GM23338 (cell line): ENCODE measurements around the gene EARS2. TPM values are rescaled to one million over a fixed set of nuclear protein-coding genes. Genes with fewer than 3 reads are reported as not detected.

Source experiments
- ATAC-seq: fragments of 200-7000 bp; cut with Tn5 transposase; 3 replicates; pipeline ENCODE4 v1.9.1; 2020
- DNase-seq: peaks from one replicate; pipeline ENCODE4 v3.0.0-alpha.2; 2015; ENCODE audit warnings: low spot score
- H2AFZ ChIP-seq: fragments of 200-600 bp; sonication (generic); 2 replicates; pipeline ENCODE4 v1.8.0; 2016; ENCODE audit warnings: antibody characterized with exemption, mild to moderate bottlenecking, moderate library complexity
- H3F3A ChIP-seq: fragments of 200-600 bp; sonication (generic); replicated peaks from 2 replicates; pipeline ENCODE4 v1.8.0; 2017; ENCODE audit warnings: antibody characterized with exemption, mixed run types, low read depth
- H3K27ac ChIP-seq: fragments of 200-600 bp; sonication (generic); 2 replicates; pipeline ENCODE4 v1.6.1; 2016; ENCODE audit warnings: low read depth
- H3K27me3 ChIP-seq: fragments of 200-600 bp; sonication (generic); 2 replicates; pipeline ENCODE4 v1.8.0; 2016; ENCODE audit warnings: mild to moderate bottlenecking, mixed run types, moderate library complexity; ENCODE audit not compliant: insufficient read depth
- H3K36me3 ChIP-seq: fragments of 200-600 bp; sonication (generic); 2 replicates; pipeline ENCODE4 v1.8.0; 2016; ENCODE audit warnings: mild to moderate bottlenecking; ENCODE audit not compliant: insufficient read depth
- H3K4me1 ChIP-seq: fragments of 200-600 bp; sonication (generic); 2 replicates; pipeline ENCODE4 v1.8.0; 2016; ENCODE audit warnings: mild to moderate bottlenecking, moderate library complexity; ENCODE audit not compliant: insufficient read depth
- H3K4me2 ChIP-seq: fragments of 200-600 bp; sonication (generic); 2 replicates; pipeline ENCODE4 v1.7.1; 2017; ENCODE audit warnings: mixed run types
- H3K4me3 ChIP-seq: fragments of 200-600 bp; sonication (generic); 2 replicates; pipeline ENCODE4 v1.6.1; 2016; ENCODE audit warnings: mixed run types
- H3K79me2 ChIP-seq: fragments of 200-600 bp; sonication (generic); replicated peaks from 2 replicates; pipeline ENCODE4 v1.8.0; 2017; ENCODE audit warnings: mild to moderate bottlenecking; ENCODE audit not compliant: insufficient read depth
- H3K9me2 ChIP-seq: fragments of 200-600 bp; sonication (generic); 2 replicates; pipeline ENCODE4 v1.8.0; 2017; ENCODE audit not compliant: insufficient read depth
- H4K20me1 ChIP-seq: fragments of 200-600 bp; sonication (generic); replicated peaks from 2 replicates; pipeline ENCODE4 v1.8.0; 2017; ENCODE audit warnings: mild to moderate bottlenecking; ENCODE audit not compliant: insufficient read depth
- H3K27ac Mint-ChIP-seq: 2 replicates; pipeline ENCODE4 v1.8.0; 2020; ENCODE audit warnings: inconsistent platforms, mild to moderate bottlenecking, moderate library complexity, mixed read lengths
- H3K27me3 Mint-ChIP-seq: 3 replicates; pipeline ENCODE4 v1.8.0; 2022; ENCODE audit warnings: low read depth, mild to moderate bottlenecking, moderate library complexity, mixed read lengths, inconsistent platforms; ENCODE audit not compliant: insufficient read depth, poor library complexity
- H3K36me3 Mint-ChIP-seq: 3 replicates; pipeline ENCODE4 v1.8.0; 2021; ENCODE audit warnings: low read depth, mild to moderate bottlenecking, inconsistent platforms, moderate library complexity, mixed read lengths
- H3K4me1 Mint-ChIP-seq: 3 replicates; pipeline ENCODE4 v1.8.0; 2020; ENCODE audit warnings: mild to moderate bottlenecking, inconsistent platforms, mixed read lengths
- H3K4me3 Mint-ChIP-seq: 3 replicates; pipeline ENCODE4 v1.8.0; 2021; ENCODE audit warnings: moderate library complexity, mild to moderate bottlenecking, inconsistent platforms, mixed read lengths
- H3K9me3 Mint-ChIP-seq: 3 replicates; pipeline ENCODE4 v1.8.0; 2020; ENCODE audit warnings: moderate library complexity, mild to moderate bottlenecking, inconsistent platforms, mixed read lengths
- CREB1 ChIP-seq: fragments of 250-450 bp; sonication (Bioruptor Pico); IDR thresholded peaks from 2 replicates; pipeline ENCODE4 v1.5.0; 2020; ENCODE audit warnings: low read depth, mild to moderate bottlenecking, moderate library complexity
- STAT1 ChIP-seq: IDR thresholded peaks from one replicate; pipeline ENCODE4 v1.6.1; 2016; ENCODE audit warnings: antibody characterized with exemption; ENCODE audit not compliant: unreplicated experiment
- polyA plus RNA-seq: library from polyadenylated mRNA; unstranded; fragments of >200 nt; fragmentation: Nextera tagmentation; extraction: Ambion mirVana; gene quantifications from 2 replicates; pipeline ENCODE4 v1.2.1, GENCODE V29; 2016
- total RNA-seq: library from RNA; depleted of rRNA; stranded (reverse); fragments of >200 nt; shearing (Covaris generic); gene quantifications from 2 replicates; pipeline ENCODE4 v1.2.3, GENCODE V29; 2014
- TF ChIP-seq, protein P1 (sequence below): fragments of 250-450 bp; sonication (Bioruptor Pico); IDR thresholded peaks from 2 replicates; pipeline ENCODE4 v1.5.0; 2020; ENCODE audit warnings: mild to moderate bottlenecking, moderate library complexity
- TF ChIP-seq, protein P2 (sequence below): IDR thresholded peaks from one replicate; pipeline ENCODE4 v1.6.1; 2018; ENCODE audit warnings: antibody characterized with exemption; ENCODE audit not compliant: unreplicated experiment
- TF ChIP-seq, protein P3 (sequence below): IDR thresholded peaks from 2 replicates; pipeline ENCODE4 v1.6.1; 2016; ENCODE audit warnings: antibody characterized with exemption

The EARS2 gene
- total and polyA plus RNA-seq, 2 experiments from 2014 or later, result 22.6 to 89.1 TPM

DNA sequence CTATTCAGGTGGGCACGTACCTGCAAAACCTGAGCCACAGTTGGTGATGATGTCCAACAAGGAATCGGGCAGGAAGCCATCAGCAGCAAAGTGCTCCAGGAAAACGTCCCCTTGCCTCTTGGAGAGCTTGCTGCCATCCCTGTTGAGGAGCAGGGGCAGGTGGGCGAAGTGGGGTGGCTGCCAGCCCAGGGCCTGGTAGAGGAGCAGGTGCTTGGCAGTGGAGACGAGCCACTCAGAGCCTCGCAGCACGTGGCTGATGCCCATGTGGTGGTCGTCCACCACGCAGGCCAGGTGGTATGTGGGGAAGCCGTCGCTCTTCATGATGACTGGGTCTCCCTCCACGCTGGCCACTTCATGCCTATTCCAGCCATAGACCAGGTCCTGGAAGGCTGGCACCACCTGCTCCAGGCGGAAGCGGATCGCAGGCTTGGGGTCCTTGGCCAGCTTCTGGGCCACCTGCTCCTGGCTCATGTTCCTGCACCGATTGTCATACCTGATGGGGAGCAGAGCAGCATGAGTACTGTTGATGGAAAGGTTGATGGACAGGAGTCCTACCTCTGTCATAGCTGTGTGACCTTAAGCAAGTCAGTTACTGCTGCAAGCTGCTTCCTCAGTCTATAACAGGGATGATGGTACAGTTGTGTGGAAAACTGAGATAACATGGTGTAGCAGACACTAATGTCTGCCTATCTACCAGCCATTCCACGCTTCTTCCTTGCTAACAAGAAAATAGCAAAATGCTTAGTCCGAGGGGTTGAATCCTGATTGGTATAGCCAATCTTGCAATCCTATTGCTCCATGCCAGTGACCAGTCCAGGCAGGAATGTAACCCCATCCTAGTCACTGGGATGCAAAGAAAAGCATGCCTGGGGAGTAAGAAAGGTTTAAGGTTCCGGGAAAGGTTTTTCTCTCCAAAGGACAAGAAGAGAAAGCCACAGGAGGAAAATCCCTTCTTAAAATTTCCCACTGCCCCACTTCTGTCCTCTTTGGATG, 22.0 kb downstream of the EARS2 start:
- H3K79me2 ChIP-seq, result no peaks in the 10 kb centered on the region
- no peak overlapping the region for H3K4me3 ChIP-seq
- Mint-ChIP-seq H3K36me3 (peaks cover 61% of the 10 kb centered on the region), H3K27ac (no peak overlapping the region), H3K4me3 (no peak overlapping the region), H3K4me1 (no peaks in the 10 kb centered on the region), H3K27me3 (peaks cover 8% of the 10 kb centered on the region), H3K9me3 (no peaks in the 10 kb centered on the region)
- no peak overlapping the region for H3K4me2 ChIP-seq
- ATAC-seq (no peak), DNase-seq (no peak)
- H3K36me3 ChIP-seq, result peaks cover 43% of the 10 kb centered on the region
- no peaks in the 10 kb centered on the region for H3K4me1 ChIP-seq
- no peaks in the 10 kb centered on the region for H3F3A ChIP-seq
- peaks cover 2% of the 10 kb centered on the region for H4K20me1 ChIP-seq
- H3K27ac ChIP-seq, result no peak overlapping the region
- no peaks in the 10 kb centered on the region for H3K9me2 ChIP-seq
- H2AFZ ChIP-seq, result no peak overlapping the region
- no peaks in the 10 kb centered on the region for H3K27me3 ChIP-seq
- TF ChIP-seq, protein P1, sequence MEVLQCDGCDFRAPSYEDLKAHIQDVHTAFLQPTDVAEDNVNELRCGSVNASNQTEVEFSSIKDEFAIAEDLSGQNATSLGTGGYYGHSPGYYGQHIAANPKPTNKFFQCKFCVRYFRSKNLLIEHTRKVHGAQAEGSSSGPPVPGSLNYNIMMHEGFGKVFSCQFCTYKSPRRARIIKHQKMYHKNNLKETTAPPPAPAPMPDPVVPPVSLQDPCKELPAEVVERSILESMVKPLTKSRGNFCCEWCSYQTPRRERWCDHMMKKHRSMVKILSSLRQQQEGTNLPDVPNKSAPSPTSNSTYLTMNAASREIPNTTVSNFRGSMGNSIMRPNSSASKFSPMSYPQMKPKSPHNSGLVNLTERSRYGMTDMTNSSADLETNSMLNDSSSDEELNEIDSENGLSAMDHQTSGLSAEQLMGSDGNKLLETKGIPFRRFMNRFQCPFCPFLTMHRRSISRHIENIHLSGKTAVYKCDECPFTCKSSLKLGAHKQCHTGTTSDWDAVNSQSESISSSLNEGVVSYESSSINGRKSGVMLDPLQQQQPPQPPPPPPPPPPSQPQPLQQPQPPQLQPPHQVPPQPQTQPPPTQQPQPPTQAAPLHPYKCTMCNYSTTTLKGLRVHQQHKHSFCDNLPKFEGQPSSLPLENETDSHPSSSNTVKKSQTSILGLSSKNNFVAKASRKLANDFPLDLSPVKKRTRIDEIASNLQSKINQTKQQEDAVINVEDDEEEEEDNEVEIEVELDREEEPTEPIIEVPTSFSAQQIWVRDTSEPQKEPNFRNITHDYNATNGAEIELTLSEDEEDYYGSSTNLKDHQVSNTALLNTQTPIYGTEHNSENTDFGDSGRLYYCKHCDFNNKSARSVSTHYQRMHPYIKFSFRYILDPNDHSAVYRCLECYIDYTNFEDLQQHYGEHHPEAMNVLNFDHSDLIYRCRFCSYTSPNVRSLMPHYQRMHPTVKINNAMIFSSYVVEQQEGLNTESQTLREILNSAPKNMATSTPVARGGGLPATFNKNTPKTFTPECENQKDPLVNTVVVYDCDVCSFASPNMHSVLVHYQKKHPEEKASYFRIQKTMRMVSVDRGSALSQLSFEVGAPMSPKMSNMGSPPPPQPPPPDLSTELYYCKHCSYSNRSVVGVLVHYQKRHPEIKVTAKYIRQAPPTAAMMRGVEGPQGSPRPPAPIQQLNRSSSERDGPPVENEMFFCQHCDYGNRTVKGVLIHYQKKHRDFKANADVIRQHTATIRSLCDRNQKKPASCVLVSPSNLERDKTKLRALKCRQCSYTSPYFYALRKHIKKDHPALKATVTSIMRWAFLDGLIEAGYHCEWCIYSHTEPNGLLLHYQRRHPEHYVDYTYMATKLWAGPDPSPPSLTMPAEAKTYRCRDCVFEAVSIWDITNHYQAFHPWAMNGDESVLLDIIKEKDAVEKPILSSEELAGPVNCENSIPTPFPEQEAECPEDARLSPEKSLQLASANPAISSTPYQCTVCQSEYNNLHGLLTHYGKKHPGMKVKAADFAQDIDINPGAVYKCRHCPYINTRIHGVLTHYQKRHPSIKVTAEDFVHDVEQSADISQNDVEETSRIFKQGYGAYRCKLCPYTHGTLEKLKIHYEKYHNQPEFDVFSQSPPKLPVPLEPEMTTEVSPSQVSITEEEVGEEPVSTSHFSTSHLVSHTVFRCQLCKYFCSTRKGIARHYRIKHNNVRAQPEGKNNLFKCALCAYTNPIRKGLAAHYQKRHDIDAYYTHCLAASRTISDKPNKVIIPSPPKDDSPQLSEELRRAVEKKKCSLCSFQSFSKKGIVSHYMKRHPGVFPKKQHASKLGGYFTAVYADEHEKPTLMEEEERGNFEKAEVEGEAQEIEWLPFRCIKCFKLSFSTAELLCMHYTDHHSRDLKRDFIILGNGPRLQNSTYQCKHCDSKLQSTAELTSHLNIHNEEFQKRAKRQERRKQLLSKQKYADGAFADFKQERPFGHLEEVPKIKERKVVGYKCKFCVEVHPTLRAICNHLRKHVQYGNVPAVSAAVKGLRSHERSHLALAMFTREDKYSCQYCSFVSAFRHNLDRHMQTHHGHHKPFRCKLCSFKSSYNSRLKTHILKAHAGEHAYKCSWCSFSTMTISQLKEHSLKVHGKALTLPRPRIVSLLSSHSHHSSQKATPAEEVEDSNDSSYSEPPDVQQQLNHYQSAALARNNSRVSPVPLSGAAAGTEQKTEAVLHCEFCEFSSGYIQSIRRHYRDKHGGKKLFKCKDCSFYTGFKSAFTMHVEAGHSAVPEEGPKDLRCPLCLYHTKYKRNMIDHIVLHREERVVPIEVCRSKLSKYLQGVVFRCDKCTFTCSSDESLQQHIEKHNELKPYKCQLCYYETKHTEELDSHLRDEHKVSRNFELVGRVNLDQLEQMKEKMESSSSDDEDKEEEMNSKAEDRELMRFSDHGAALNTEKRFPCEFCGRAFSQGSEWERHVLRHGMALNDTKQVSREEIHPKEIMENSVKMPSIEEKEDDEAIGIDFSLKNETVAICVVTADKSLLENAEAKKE (CRISPR knock-in tag), result no peak
- TF ChIP-seq, protein P2, sequence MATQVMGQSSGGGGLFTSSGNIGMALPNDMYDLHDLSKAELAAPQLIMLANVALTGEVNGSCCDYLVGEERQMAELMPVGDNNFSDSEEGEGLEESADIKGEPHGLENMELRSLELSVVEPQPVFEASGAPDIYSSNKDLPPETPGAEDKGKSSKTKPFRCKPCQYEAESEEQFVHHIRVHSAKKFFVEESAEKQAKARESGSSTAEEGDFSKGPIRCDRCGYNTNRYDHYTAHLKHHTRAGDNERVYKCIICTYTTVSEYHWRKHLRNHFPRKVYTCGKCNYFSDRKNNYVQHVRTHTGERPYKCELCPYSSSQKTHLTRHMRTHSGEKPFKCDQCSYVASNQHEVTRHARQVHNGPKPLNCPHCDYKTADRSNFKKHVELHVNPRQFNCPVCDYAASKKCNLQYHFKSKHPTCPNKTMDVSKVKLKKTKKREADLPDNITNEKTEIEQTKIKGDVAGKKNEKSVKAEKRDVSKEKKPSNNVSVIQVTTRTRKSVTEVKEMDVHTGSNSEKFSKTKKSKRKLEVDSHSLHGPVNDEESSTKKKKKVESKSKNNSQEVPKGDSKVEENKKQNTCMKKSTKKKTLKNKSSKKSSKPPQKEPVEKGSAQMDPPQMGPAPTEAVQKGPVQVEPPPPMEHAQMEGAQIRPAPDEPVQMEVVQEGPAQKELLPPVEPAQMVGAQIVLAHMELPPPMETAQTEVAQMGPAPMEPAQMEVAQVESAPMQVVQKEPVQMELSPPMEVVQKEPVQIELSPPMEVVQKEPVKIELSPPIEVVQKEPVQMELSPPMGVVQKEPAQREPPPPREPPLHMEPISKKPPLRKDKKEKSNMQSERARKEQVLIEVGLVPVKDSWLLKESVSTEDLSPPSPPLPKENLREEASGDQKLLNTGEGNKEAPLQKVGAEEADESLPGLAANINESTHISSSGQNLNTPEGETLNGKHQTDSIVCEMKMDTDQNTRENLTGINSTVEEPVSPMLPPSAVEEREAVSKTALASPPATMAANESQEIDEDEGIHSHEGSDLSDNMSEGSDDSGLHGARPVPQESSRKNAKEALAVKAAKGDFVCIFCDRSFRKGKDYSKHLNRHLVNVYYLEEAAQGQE, result no peak
- TF ChIP-seq CREB1 (no peak), STAT1 (no peak)
- TF ChIP-seq, protein P3, sequence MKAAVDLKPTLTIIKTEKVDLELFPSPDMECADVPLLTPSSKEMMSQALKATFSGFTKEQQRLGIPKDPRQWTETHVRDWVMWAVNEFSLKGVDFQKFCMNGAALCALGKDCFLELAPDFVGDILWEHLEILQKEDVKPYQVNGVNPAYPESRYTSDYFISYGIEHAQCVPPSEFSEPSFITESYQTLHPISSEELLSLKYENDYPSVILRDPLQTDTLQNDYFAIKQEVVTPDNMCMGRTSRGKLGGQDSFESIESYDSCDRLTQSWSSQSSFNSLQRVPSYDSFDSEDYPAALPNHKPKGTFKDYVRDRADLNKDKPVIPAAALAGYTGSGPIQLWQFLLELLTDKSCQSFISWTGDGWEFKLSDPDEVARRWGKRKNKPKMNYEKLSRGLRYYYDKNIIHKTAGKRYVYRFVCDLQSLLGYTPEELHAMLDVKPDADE, result no peak
